ENCODE data around the gene CASD1. TPM values are rescaled to one million over a fixed set of nuclear protein-coding genes. Genes with fewer than 3 reads are reported as not detected.

Gene CASD1
- total RNA-seq, 1 experiment from 2014 or later: 5.8 TPM

GRCh38 chr7:94562525-94562924, 52.9 kb downstream of the CASD1 start:
- no peaks in the 10 kb centered on the region for H4K20me1 ChIP-seq (ENCODE audit: insufficient read depth)
- H3K9me3 ChIP-seq (ENCODE audit: control insufficient read depth in 1 of 2, insufficient read depth in 1 of 2, low read depth in 1 of 2, low read length in 2 of 2): no peaks in the 10 kb centered on the region
- ATAC-seq: no peak
- H3K9ac ChIP-seq (ENCODE audit: low read length): no peak overlapping the region
- H3K36me3 ChIP-seq (ENCODE audit: control insufficient read depth in 1 of 2, insufficient read depth in 2 of 2, low read length in 2 of 2): no peaks in the 10 kb centered on the region
- CTCF ChIA-PET: no interaction called here
- TF ChIP-seq EGR1 (IDR thresholded peaks at IDR 0.05; ENCODE audit: low read depth): no peak
- no peak for TF ChIP-seq POLR2AphosphoS5 (IDR thresholded peaks at IDR 0.05; ENCODE audit: low read depth, low read length)
- TF ChIP-seq, protein P1, sequence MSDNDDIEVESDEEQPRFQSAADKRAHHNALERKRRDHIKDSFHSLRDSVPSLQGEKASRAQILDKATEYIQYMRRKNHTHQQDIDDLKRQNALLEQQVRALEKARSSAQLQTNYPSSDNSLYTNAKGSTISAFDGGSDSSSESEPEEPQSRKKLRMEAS (IDR thresholded peaks at IDR 0.05): no peak
- no peak for TF ChIP-seq ZFX (IDR thresholded peaks at IDR 0.05)
- TF ChIP-seq SIN3A (IDR thresholded peaks at IDR 0.05; ENCODE audit: low read depth): no peak
- no peak for TF ChIP-seq EZH2 (IDR thresholded peaks at IDR 0.05)
- no peak for TF ChIP-seq YY1 (IDR thresholded peaks at IDR 0.05; ENCODE audit: extremely low read depth, insufficient replicate concordance, low read depth, low read length)
- no peak for TF ChIP-seq JUND (IDR thresholded peaks at IDR 0.05)
- no peak for TF ChIP-seq POLR2A (IDR thresholded peaks at IDR 0.05; ENCODE audit: borderline replicate concordance, extremely low read depth, insufficient read depth, insufficient read length)
- TF ChIP-seq, protein P2, sequence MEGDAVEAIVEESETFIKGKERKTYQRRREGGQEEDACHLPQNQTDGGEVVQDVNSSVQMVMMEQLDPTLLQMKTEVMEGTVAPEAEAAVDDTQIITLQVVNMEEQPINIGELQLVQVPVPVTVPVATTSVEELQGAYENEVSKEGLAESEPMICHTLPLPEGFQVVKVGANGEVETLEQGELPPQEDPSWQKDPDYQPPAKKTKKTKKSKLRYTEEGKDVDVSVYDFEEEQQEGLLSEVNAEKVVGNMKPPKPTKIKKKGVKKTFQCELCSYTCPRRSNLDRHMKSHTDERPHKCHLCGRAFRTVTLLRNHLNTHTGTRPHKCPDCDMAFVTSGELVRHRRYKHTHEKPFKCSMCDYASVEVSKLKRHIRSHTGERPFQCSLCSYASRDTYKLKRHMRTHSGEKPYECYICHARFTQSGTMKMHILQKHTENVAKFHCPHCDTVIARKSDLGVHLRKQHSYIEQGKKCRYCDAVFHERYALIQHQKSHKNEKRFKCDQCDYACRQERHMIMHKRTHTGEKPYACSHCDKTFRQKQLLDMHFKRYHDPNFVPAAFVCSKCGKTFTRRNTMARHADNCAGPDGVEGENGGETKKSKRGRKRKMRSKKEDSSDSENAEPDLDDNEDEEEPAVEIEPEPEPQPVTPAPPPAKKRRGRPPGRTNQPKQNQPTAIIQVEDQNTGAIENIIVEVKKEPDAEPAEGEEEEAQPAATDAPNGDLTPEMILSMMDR (IDR thresholded peaks at IDR 0.05 in 2 of 3, conservative IDR thresholded peaks at IDR 0.05 in 1 of 3; ENCODE audit: borderline replicate concordance in 1 of 3, insufficient read depth in 1 of 3, low read depth in 2 of 3, low read length in 2 of 3): no peak
- no peak for TF ChIP-seq ELF1 (IDR thresholded peaks at IDR 0.05; ENCODE audit: borderline replicate concordance, low read depth)
- H3K79me2 ChIP-seq (ENCODE audit: insufficient read depth, low read length): no peaks in the 10 kb centered on the region
- intact Hi-C loops (cut with micrococcal nuclease): no loop called here
- RAD21 ChIA-PET (ENCODE audit: low non-redundant PET in 1 of 2, low total read pairs in 2 of 2, uncharacterized antibody in 2 of 2, unreplicated experiment in 2 of 2): no interaction called here
- POLR2A ChIA-PET: no interaction called here
- no peak overlapping the region for H3K27ac ChIP-seq (ENCODE audit: low read depth, low read length)
- BruUV-seq (replicated peaks): no TSS peak
- H3K9me2 ChIP-seq (ENCODE audit: insufficient read depth): no peaks in the 10 kb centered on the region
- H3K4me2 ChIP-seq (ENCODE audit: low read length): no peak overlapping the region
- no peak for DNase-seq (ENCODE audit: low read depth, low spot score)
- no peak overlapping the region for H3K4me3 ChIP-seq (replicated peaks in 1 of 2; ENCODE audit: low read depth in 1 of 2, low read length in 2 of 2)
- H2AFZ ChIP-seq (ENCODE audit: low read depth, low read length, poor library complexity, severe bottlenecking): no peak overlapping the region
- H3K4me1 ChIP-seq (ENCODE audit: control insufficient read depth in 1 of 2, insufficient read depth in 2 of 2, low read length in 2 of 2): no peaks in the 10 kb centered on the region
- no peaks in the 10 kb centered on the region for H3K27me3 ChIP-seq (ENCODE audit: insufficient read depth, low read length)
